HG02943 (cell line): ENCODE measurements around the gene KIF1A.
"Not testable (repeated sequence)": the region's sequence is repeated elsewhere in the genome, so short reads cannot be mapped to it uniquely, and the experiment has no call there.

Experiments used
- ATAC-seq: cut with Tn5 transposase; IDR thresholded peaks from one replicate; pipeline ENCODE4 v1.9.1; 2021; ENCODE audit warnings: mild to moderate bottlenecking, low read depth, moderate library complexity; ENCODE audit not compliant: unreplicated experiment

The KIF1A gene

DNA sequence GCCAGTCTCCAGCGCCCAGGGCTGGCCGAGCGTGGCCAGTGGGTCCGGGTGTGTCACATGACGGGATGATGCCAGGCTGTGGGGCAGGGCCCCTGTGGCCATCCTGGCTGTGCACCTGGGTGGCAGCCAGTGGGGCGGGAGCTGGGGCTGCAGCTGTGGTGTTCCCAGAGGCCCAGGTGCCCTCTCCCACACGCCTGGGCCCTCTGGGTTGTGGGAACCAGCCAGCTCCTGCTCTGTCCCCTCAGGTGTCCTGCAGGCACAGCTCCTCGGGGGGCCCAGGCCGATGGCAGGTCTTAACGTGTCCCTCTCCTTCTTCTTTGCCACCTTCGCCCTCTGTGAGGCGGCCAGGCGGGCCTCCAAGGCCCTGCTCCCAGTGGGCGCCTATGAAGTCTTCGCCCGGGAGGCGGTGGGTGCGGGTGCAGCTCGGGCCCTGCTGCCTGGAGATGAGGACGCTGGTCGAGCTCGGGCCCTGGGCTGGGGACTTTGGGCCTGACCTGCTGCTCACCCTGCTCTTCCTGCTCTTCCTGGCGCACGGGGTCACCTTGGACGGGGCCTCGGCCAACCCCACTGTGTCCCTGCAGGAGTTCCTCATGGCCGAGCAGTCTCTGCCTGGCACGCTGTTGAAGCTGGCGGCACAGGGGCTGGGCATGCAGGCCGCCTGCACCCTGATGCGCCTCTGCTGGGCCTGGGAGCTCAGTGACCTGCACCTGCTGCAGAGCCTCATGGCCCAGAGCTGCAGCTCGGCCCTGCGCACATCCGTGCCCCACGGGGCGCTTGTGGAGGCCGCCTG is 128.2 kb downstream of the KIF1A start, which contains the start of gene AQP12A:
TSS of gene AQP12A (plus strand) at position 236 of the 790 bp plus-strand sequence. CDS start at position 284, 48 bp downstream.
- not testable (repeated sequence) for ATAC-seq

- not testable (repeated sequence) for ATAC-seq
These were observed 129.0 kb downstream of the KIF1A start for GRCh38 chr2:240691075-240691427.

DNA sequence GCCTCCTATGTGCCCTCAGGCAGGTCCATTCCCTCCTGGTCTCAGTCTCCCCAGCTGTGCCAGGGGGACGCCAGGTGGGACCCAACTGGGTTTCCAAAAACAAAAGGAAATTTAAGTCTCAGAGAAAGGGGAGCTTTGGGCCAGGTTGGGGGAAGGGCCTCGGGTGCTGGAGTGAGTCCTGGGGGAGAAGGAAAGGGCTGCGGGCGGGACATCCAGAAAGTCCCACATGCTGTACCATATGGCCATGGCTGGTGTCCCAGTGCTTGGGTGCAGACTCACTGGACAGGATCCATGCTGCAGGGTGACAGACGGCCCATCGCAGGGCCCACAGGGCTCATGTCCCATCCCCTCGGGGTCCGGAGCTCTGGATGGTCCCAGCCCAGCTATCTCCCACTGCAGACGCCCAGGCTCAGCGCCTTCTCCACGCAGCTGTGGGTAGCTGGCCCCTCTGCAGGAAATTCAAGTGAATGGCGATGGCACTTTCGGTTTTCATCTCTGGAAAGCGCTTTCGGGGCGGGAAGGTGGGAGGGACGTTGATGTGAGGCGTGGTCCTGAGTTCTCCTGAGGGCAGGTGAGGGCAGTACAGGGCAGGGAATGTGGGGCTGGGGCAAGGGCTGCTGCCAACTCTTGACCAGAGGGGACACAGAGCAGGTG is 129.5 kb downstream of the KIF1A start:
- not testable (repeated sequence) for ATAC-seq

GRCh38 chr2:240689975-240690374 is 130.0 kb downstream of the KIF1A start:
- ATAC-seq: no peak

- no peak for ATAC-seq
These were observed 131.5 kb downstream of the KIF1A start for GRCh38 chr2:240688553-240688919.

DNA sequence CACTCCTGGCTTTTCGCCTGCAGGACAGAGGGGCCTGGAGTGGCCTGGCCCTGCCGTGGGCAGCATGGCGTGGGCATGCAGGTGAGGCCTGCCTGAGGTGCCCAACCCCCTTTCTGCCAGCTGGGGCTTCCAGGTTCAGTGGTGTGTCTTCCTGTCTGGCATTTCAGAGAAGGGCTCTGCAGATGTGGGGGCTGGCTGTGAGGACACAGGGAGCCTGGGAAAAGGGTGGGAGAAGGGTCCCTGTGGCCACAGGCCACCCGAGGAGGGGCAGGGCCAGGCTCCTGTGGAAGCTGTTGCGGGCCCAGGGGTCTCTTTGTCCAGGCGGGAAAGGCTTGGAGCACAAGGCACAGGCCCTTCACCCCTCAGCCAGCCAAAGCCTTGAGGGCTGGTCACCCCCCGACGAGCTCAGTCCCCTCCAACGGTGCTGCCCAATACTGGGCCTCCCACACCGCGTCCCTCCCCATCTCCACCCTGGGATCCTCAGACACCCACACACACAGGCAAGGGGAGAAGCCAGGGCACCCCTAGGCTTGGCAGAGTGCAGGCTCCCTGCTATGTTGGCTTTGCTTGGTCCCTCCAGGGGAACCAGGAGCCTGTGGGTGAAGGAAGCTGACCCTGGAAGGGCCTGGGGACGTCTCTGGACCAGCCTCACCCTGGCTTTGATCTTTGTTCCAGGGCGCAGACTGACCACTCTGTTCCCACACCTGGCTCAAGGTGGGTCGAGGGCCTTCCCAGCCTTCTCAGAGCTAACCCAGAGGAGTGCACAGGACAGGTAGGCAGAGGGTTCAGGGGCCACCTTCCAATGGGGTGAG is 132.1 kb downstream of the KIF1A start:
- no peak for ATAC-seq

- no peak for ATAC-seq
These were observed 132.8 kb downstream of the KIF1A start for GRCh38 chr2:240687045-240687740.

- no peak for ATAC-seq
These were observed 133.6 kb downstream of the KIF1A start for GRCh38 chr2:240686460-240686859.

GRCh38 chr2:240685771-240686371 is 134.1 kb downstream of the KIF1A start:
- no peak for ATAC-seq

DNA sequence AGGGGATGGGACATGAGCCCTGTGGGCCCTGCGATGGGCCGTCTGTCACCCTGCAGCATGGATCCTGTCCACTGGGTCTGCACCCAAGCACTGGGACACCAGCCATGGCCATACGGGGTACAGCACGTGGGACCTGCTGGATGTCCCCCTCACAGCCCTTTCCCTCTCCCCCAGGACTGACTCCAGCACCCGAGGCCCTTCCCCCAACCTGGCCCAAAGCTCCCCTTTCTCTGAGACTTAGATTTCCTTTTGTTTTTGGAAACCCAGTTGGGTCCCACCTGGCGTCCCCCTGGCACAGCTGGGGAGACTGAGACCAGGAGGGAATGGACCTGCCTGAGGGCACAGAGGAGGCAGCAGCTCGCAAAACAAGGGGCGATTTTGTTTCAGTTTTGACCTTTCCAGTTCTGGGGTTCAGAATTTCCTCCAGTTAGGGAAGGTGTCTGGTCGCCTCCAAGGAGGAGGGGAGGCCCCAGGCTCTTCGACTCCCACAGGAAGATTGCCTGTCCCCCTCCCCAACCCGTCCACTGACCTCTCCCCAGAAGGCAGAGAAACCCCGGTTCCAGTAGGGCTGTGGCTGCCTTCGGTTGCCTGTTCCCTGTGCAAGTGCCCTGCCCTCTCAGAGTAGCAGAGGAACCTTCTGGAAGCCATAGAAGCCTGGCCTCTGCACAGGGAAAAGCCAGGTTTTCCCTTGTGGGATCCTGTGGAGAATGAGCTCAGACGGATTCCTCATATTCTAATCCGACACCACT is 135.9 kb downstream of the KIF1A start:
- not testable (repeated sequence) for ATAC-seq

GRCh38 chr2:240683329-240683979 is 136.6 kb downstream of the KIF1A start:
- ATAC-seq: not testable (repeated sequence)

DNA sequence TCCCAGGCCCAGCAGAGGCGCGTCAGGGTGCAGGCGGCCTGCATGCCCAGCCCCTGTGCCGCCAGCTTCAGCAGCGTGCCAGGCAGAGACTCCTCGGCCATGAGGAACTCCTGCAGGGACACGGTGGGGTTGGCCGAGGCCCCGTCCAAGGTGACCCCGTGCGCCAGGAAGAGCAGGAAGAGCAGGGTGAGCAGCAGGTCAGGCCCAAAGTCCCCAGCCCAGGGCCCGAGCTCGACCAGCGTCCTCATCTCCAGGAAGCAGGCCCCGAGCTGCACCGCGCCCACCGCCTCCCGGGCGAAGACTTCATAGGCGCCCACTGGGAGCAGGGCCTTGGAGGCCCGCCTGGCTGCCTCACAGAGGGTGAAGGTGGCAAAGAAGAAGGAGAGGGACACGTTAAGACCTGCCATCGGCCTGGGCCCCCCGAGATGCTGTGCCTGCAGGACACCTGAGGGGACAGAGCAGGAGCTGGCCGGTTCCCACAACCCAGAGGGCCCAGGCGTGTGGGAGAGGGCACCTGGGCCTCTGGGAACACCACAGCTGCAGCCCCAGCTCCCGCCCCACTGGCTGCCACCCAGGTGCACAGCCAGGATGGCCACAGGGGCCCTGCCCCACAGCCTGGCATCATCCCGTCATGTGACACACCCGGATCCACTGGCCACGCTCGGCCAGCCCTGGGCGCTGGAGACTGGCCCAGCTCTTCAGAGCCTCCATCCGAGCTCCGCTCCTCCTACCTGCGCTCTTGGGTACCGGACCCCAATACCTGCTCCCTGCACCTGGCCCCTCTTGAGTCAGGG is 137.4 kb downstream of the KIF1A start, which contains the start of gene AQP12B:
TSS of gene AQP12B (minus strand) at position 455 of the 794 bp plus-strand sequence. CDS start at position 407, 48 bp downstream.
- not testable (repeated sequence) for ATAC-seq

DNA sequence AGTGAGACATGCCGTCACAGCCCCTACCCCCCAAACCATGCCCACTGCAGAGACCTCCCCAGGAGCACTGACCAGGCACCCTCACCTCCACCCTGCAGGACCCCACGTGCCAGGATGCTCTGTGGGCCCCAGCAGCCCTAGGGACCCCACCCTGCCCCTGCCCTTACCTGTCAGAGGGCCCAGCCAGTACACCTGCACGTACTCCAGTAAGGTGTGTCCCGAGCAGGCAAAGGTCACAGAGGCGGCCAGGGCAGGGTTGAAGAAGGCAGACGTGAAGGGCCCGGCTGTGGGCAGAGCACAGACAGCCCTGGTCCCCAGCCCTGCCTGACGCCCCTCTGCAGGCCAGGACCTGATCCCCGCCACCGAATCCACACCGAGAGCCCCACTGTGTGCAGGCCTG is 139.8 kb downstream of the KIF1A start:
- ATAC-seq: not testable (repeated sequence)

GRCh38 chr2:240678909-240679308 is 141.1 kb downstream of the KIF1A start:
- not testable (repeated sequence) for ATAC-seq

GRCh38 chr2:240678043-240678442 is 142.0 kb downstream of the KIF1A start:
- ATAC-seq: not testable (repeated sequence)

GRCh38 chr2:240675345-240675744 is 144.7 kb downstream of the KIF1A start:
- ATAC-seq: not testable (repeated sequence)

- not testable (repeated sequence) for ATAC-seq
These were observed 145.4 kb downstream of the KIF1A start for GRCh38 chr2:240674461-240675184.
